Right renal pelvis (tissue), 4 donors: ENCODE data around the gene SEMA3B. TPM values are rescaled to one million over a fixed set of nuclear protein-coding genes. Genes with fewer than 3 reads are reported as not detected.
"Not testable (repeated sequence)": the region's sequence is repeated elsewhere in the genome, so short reads cannot be mapped to it uniquely, and the experiment has no call there.

Experiments used
- DNase-seq, 4 donors: peaks; one replicate each; pipeline ENCODE4 v3.0.0-alpha.2; 2013; ENCODE audit warnings: low read depth in 4 of 4, low spot score in 3 of 4, missing footprints in 1 of 4
- polyA plus RNA-seq, 4 donors: library from polyadenylated mRNA; unstranded; fragments of 120-200 nt; gene quantifications; one replicate each; pipeline ENCODE4 v1.2.1, GENCODE V29; 2013; ENCODE audit not compliant: insufficient read length in 4 of 4

Gene SEMA3B
- polyA plus RNA-seq, 4 donors: 86.9 to 125 (median 92.2) TPM

- DNase-seq: no peak
Measured at GRCh38 chr3:50270422-50271224, 1.7 kb downstream of the SEMA3B start.

DNA sequence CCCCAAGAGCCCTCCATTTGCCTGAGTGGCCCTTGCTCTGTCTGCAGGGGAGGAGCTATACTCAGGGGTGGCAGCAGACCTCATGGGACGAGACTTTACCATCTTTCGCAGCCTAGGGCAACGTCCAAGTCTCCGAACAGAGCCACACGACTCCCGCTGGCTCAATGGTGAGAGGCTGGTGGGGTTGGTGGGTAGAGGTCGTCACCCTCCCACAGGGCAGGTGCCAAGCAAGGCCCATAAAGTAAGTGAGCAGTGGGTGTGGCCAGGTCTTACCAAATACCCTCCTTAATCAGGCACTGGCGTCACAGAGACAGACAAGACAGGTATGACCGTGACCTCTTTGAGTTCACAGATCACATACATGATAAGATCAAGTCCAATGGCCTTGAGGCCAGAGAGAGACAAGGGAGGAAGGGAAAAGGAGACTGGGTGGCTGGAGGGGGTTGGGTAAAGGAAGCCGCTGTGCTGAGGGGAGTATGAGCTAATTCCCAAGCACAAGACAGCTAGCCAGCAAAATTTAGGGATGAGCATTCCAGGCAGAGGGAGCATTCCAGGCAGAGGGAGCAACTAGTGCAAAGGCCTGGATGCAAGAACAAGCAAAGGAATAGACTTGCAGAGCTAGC, 2.5 kb downstream of the SEMA3B start:
- no peak for DNase-seq

- DNase-seq: not testable (repeated sequence)
Measured at GRCh38 chr3:50272538-50272910, 3.6 kb downstream of the SEMA3B start.

- DNase-seq: peak in 2 of 4 donors; percentile 69 to 85
Measured at GRCh38 chr3:50272911-50273688, 4.2 kb downstream of the SEMA3B start.

- DNase-seq: no peak
Measured at GRCh38 chr3:50273689-50274065, 4.7 kb downstream of the SEMA3B start.

DNA sequence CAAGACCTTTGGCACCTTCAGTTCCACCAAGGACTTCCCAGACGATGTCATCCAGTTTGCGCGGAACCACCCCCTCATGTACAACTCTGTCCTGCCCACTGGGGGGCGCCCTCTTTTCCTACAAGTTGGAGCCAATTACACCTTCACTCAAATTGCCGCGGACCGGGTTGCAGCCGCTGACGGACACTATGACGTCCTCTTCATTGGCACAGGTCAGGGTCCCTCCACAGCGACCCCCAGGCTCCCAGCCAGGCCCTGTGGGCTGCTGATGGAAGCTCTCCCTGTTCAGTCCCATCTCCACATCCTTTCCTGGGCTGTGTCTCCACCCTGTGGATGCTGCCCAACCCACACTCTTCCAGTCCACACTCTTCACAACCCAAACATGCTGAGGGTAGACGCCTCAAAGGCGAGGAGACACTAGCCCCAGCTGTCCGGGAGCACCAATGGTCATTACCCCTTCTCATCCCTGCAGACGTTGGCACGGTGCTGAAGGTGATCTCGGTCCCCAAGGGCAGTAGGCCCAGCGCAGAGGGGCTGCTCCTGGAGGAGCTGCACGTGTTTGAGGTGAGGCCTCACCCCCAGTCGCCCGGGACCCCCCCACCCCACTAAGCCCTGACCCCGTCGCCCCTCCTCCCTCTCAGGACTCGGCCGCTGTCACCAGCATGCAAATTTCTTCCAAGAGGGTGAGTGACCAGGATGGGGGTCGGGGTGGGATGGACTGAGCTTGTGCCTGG, 5.6 kb downstream of the SEMA3B start:
- no peak for DNase-seq

DNA sequence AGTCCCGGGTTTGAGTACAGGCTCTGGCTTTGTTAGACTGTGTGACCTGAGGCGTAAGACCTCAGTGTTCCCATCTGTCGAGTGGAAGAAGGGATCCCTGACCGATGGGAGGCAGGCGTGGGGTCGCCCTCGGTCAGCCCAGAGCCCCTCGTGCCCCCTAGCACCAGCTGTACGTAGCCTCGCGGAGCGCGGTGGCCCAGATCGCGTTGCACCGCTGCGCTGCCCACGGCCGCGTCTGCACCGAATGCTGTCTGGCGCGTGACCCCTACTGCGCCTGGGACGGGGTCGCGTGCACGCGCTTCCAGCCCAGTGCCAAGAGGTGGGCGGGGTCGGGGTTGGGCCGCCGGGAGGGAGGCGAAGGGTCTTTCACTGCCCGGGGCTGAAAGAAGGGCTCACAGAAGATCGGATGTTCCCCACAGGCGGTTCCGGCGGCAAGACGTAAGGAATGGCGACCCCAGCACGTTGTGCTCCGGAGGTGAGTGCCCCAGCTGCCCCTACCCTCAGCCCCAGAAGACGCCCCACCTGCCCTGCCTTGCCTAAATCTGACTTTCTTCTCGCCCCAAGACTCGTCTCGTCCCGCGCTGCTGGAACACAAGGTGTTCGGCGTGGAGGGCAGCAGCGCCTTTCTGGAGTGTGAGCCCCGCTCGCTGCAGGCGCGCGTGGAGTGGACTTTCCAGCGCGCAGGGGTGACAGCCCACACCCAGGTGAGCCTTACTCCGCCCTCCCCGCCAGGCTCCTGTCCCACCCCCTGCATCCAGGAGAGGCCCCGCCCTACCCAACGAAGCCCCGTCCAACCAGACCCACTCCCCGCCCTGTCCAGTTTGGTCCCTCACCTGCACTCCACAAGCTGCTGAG, 6.4 kb downstream of the SEMA3B start:
- no peak for DNase-seq

GRCh38 chr3:50275996-50276761, 7.2 kb downstream of the SEMA3B start:
- no peak for DNase-seq

GRCh38 chr3:50276762-50277101, 7.8 kb downstream of the SEMA3B start:
- no peak for DNase-seq

- DNase-seq: no peak
Measured at GRCh38 chr3:50278123-50278879, 9.4 kb downstream of the SEMA3B start.

DNA sequence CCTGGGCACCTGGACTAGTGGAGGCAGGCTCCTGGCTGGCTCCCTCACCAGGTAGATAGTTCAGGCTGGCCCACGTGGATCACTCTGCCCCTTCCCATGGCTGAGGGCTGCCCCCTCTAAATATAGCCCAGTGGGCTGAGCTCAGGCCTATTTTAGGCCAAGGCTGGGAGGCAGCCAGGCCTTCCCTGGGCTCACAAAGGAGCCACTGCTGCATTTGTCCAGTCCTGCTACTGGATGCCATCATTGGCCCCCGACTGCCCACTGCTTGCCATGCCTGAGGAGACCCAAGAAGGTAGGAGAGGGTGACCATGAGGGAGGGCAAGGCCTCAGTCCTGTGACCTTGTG, 9.9 kb downstream of the SEMA3B start, which contains the start of gene LSMEM2:
Gene LSMEM2 (plus strand): TSS at position 208 of the 345 bp plus-strand sequence. CDS start 27 bp downstream, at position 235.
- no peak for DNase-seq

DNA sequence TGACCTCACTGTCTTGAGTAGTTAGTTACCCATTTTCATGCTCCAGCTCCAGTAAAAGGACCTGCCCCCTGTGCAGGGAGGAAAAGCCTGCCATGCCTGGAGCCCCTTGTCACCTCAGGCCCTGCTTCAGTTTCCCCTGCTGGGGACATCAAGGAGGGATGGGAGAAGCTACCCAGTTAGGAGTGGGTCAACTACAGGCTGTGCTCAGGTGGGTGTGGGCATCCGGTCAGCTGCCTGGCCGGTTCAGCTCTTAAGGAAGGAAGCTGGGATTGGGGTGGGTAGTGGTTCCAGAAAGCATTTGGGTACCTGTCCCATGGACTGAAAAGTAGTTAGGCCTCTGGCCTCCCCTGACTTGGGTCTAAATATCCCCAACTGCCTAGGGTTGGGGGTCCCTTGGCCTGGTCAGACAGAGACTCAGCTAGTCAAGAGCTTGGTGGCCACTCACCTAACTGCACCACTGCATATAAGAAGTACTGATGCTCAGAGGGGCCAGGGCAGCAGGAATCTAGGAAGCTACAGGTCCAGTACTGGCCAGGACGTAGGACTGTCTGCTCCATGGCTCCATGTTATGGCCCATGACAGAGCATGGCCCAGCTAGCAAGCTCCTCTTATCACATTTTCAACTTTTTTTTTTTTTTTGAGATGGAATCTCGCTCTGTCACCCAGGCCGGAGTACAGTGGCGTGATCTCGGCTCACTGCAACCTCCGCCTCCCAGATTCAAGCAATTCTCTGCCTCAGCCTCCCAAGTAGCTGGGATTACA, 10.5 kb downstream of the SEMA3B start:
- DNase-seq: no peak

- DNase-seq: not testable (repeated sequence)
Measured at GRCh38 chr3:50284121-50284520, 15.2 kb downstream of the SEMA3B start.

GRCh38 chr3:50286322-50287227, 17.6 kb downstream of the SEMA3B start:
- DNase-seq: no peak

- no peak for DNase-seq
Measured at GRCh38 chr3:50287262-50287661, 18.3 kb downstream of the SEMA3B start.

GRCh38 chr3:50288387-50289007, 19.6 kb downstream of the SEMA3B start:
- DNase-seq: no peak
